HepG2 (cell line): ENCODE data around the gene PTPN2. TPM values are rescaled to one million over a fixed set of nuclear protein-coding genes. Genes with fewer than 3 reads are reported as not detected.

ENCODE experiments used
- ATAC-seq: fragments of 200-7000 bp; cut with Tn5 transposase; 3 replicates; pipeline ENCODE4 v1.9.1; 2020; ENCODE audit warnings: mild to moderate bottlenecking, moderate library complexity
- BruUV-seq: library from RNA; stranded (reverse); fragments of 400-500 nt; replicated peaks from 2 replicates; lab custom pipeline; 2021; lab: Mats Ljungman, UMichigan
- CTCF ChIA-PET: fragments of 300-600 bp; formaldehyde crosslinking; extraction: SDS; loops from one replicate; lab custom pipeline; 2021; ENCODE audit warnings: low total read pairs, inconsistent platforms, low intra/inter-chr PET ratio; lab: Yijun Ruan, JAX
- POLR2A ChIA-PET: fragments of 350-600 bp; sonication (Branson Sonifier 250); formaldehyde crosslinking; loops from one replicate; lab custom pipeline; 2020; ENCODE audit warnings: antibody characterized with exemption, inconsistent platforms; lab: Yijun Ruan, JAX
- DNase-seq: peaks from one replicate; pipeline ENCODE4 v3.0.0-alpha.2; 2015; ENCODE audit warnings: low spot score
- FAIRE-seq: peaks from 3 replicates; lab custom pipeline; 2011; peaks lifted over from hg19 to GRCh38; lab: Jason Lieb, UNC
- H2AFZ ChIP-seq: one replicate; pipeline ENCODE4 v1.6.1; 2011; ENCODE audit warnings: low read length, inconsistent platforms
- H3K27ac ChIP-seq: fragments of 300-600 bp; 3 replicates; pipeline ENCODE4 v1.8.0; 2011; ENCODE audit warnings: mixed run types, mild to moderate bottlenecking, mixed read lengths, low read length, inconsistent platforms; ENCODE audit not compliant: insufficient read depth; ENCODE audit errors: extremely low read length
- H3K27me3 ChIP-seq, 2 experiments: fragments of 200-600 bp in 1 of 2; 2 replicates in 1 of 2; 3 replicates in 1 of 2; pipeline versions ENCODE4 v1.6.0 to v1.8.0; 2011; ENCODE audit warnings: low read length in 2 of 2, mild to moderate bottlenecking in 2 of 2, moderate library complexity in 2 of 2, inconsistent platforms in 1 of 2; ENCODE audit not compliant: insufficient read depth in 2 of 2, control insufficient read depth in 1 of 2
- H3K36me3 ChIP-seq, 2 experiments: fragments of 200-600 bp in 1 of 2; replicated peaks in 1 of 2; 2 replicates in 1 of 2; 3 replicates in 1 of 2; pipeline versions ENCODE4 v1.5.1 to v1.8.0; 2011; ENCODE audit warnings: low read length in 2 of 2, inconsistent platforms in 1 of 2; ENCODE audit not compliant: insufficient read depth in 2 of 2, control insufficient read depth in 1 of 2
- H3K4me1 ChIP-seq: 2 replicates; pipeline ENCODE4 v1.5.1; 2012; ENCODE audit warnings: low read length, inconsistent platforms; ENCODE audit not compliant: insufficient read depth
- H3K4me2 ChIP-seq: 2 replicates; pipeline ENCODE4 v1.6.0; 2011; ENCODE audit warnings: low read depth, low read length, inconsistent platforms
- H3K4me3 ChIP-seq, 3 experiments: fragments of 200-600 bp in 1 of 3; sonication (generic), shearing (Covaris generic) in 1 of 3; replicated peaks in 1 of 3; 2 replicates each; pipeline ENCODE4 v1.5.1; 2011 to 2016; ENCODE audit warnings: low read length in 3 of 3, inconsistent platforms in 2 of 3, low read depth in 2 of 3, mild to moderate bottlenecking in 2 of 3, control low read depth in 1 of 3, mixed read lengths in 1 of 3; ENCODE audit not compliant: insufficient read depth in 1 of 3
- H3K79me2 ChIP-seq: one replicate; pipeline ENCODE4 v1.6.1; 2011; ENCODE audit warnings: low read length, inconsistent platforms; ENCODE audit not compliant: insufficient read depth
- H3K9ac ChIP-seq: 2 replicates; pipeline ENCODE4 v1.6.0; 2011; ENCODE audit warnings: mild to moderate bottlenecking, low read depth, low read length, inconsistent platforms; ENCODE audit not compliant: insufficient read depth
- H3K9me3 ChIP-seq: 2 replicates; pipeline ENCODE4 v1.5.1; 2012; ENCODE audit warnings: mild to moderate bottlenecking, low read length
- H4K20me1 ChIP-seq: 2 replicates; pipeline ENCODE4 v1.6.0; 2011; ENCODE audit warnings: inconsistent platforms, mild to moderate bottlenecking, low read length, moderate library complexity; ENCODE audit not compliant: insufficient read depth
- AGO2 ChIP-seq: fragments of 200-400 bp; formaldehyde crosslinking; optimal IDR thresholded peaks from 2 replicates; pipeline ENCODE3; 2017; ENCODE audit warnings: mild to moderate bottlenecking, low read depth, low read length, moderate library complexity
- CBX5 ChIP-seq: sonication (generic); formaldehyde crosslinking; IDR thresholded peaks from 2 replicates; pipeline ENCODE4 v1.4.0; 2020; ENCODE audit warnings: missing genetic modification reagents, borderline replicate concordance
- DDIT3 ChIP-seq: sonication (generic); formaldehyde crosslinking; IDR thresholded peaks from 2 replicates; pipeline ENCODE4 v1.4.0; 2020; ENCODE audit warnings: mild to moderate bottlenecking, missing genetic modification reagents
- KAT2B ChIP-seq: fragments of 150-350 bp; IDR thresholded peaks from 2 replicates; pipeline ENCODE4 v1.6.1; 2014; ENCODE audit warnings: low read depth, low read length, borderline replicate concordance
- MBNL3 ChIP-seq: fragments of 250-450 bp; sonication (Bioruptor Pico); conservative IDR thresholded peaks from 2 replicates; pipeline ENCODE4 v1.8.0; 2022; ENCODE audit warnings: mild to moderate bottlenecking, inconsistent platforms
- MEIS2 ChIP-seq: sonication (generic); formaldehyde crosslinking; IDR thresholded peaks from 2 replicates; pipeline ENCODE4 v1.9.0; 2021; ENCODE audit warnings: mild to moderate bottlenecking, missing genetic modification reagents
- NFKBIZ ChIP-seq: IDR thresholded peaks from 2 replicates; pipeline ENCODE4 v1.6.1; 2018; ENCODE audit warnings: missing genetic modification reagents, missing compliant biosample characterization
- NR1H2 ChIP-seq: sonication (generic); formaldehyde crosslinking; IDR thresholded peaks from 2 replicates; pipeline ENCODE4 v1.8.1; 2022; ENCODE audit warnings: low read depth, missing genetic modification reagents, borderline replicate concordance
- NR2F6 ChIP-seq, 2 experiments: IDR thresholded peaks; 2 replicates each; pipeline ENCODE4 v1.6.1; 2016; ENCODE audit warnings: antibody characterized with exemption in 1 of 2, mild to moderate bottlenecking in 1 of 2
- ONECUT2 ChIP-seq: sonication (generic); formaldehyde crosslinking; IDR thresholded peaks from 2 replicates; pipeline ENCODE4 v1.4.0; 2020; ENCODE audit warnings: missing genetic modification reagents
- PITX1 ChIP-seq: sonication (generic); formaldehyde crosslinking; IDR thresholded peaks from 2 replicates; pipeline ENCODE4 v1.5.1; 2020; ENCODE audit warnings: mild to moderate bottlenecking, missing genetic modification reagents
- PRMT3 ChIP-seq: sonication (generic); formaldehyde crosslinking; IDR thresholded peaks from 2 replicates; pipeline ENCODE4 v1.8.1; 2022; ENCODE audit warnings: low read depth, mild to moderate bottlenecking, moderate library complexity, missing genetic modification reagents, borderline replicate concordance
- SMAD1 ChIP-seq: sonication (generic); formaldehyde crosslinking; IDR thresholded peaks from 2 replicates; pipeline ENCODE4 v1.4.0; 2020; ENCODE audit warnings: missing genetic modification reagents, low read depth, mild to moderate bottlenecking, borderline replicate concordance
- WIZ ChIP-seq: sonication (generic); formaldehyde crosslinking; IDR thresholded peaks from 2 replicates; pipeline ENCODE4 v1.5.1; 2020; ENCODE audit warnings: mild to moderate bottlenecking, missing genetic modification reagents
- ZMYM2 ChIP-seq: sonication (generic); formaldehyde crosslinking; IDR thresholded peaks from 2 replicates; pipeline ENCODE4 v1.8.0; 2022; ENCODE audit warnings: mild to moderate bottlenecking, missing genetic modification reagents
- ZNF383 ChIP-seq: sonication (generic); formaldehyde crosslinking; IDR thresholded peaks from 2 replicates; pipeline ENCODE4 v1.4.0; 2020; ENCODE audit warnings: missing genetic modification reagents, mild to moderate bottlenecking, borderline replicate concordance
- ZNF563 ChIP-seq: sonication (generic); formaldehyde crosslinking; IDR thresholded peaks from 2 replicates; pipeline ENCODE4 v1.8.0; 2022; ENCODE audit warnings: mild to moderate bottlenecking, moderate library complexity, missing genetic modification reagents
- ZNF577 ChIP-seq: sonication (generic); formaldehyde crosslinking; IDR thresholded peaks from 2 replicates; pipeline ENCODE4 v1.4.0; 2020; ENCODE audit warnings: mild to moderate bottlenecking, low read depth, missing genetic modification reagents, borderline replicate concordance
- WGBS: methylation state at CpG from one replicate; pipeline ENCODE4 v1.1.6; 2017; ENCODE audit warnings: low lambda C conversion rate; 5-methylcytosine and 5-hydroxymethylcytosine counted together
- in situ Hi-C: cut with HindIII; loops from 2 replicates; pipeline ENCODE4 v1.10.0; 2017; ENCODE audit warnings: low pct_unique_long_range_greater_than_20kb; ENCODE audit not compliant: extremely low pct_ligation_motif_present
- intact Hi-C: fragments of 100-400 bp; cut with micrococcal nuclease; formaldehyde crosslinking; loops from one replicate; pipeline ENCODE4 v1.10.0; 2022; ENCODE audit not compliant: unreplicated experiment
- polyA plus RNA-seq, 8 experiments: library from polyadenylated mRNA; depleted of rRNA in 3 of 8; stranded (reverse) in 7 of 8; unstranded in 1 of 8; fragments of >200 nt; fragmentation: Illumina TruSeq in 4 of 8; extraction: Trizol in 4 of 8; gene quantifications; 2 replicates each; pipeline versions ENCODE4 v1.2.1 to v1.2.3, GENCODE V29; 2011 to 2016; ENCODE audit warnings: low read depth in 4 of 8, missing spikeins in 1 of 8, mixed read lengths in 1 of 8; ENCODE audit not compliant: insufficient read depth in 1 of 8
- total RNA-seq, 5 experiments: library from RNA; depleted of rRNA; stranded (reverse); fragments of >200 nt; fragmentation: Illumina TruSeq; extraction: Trizol; gene quantifications; 2 replicates each; pipeline ENCODE4 v1.2.3, GENCODE V29; 2016; ENCODE audit warnings: low read depth in 1 of 5
- TF ChIP-seq, protein P1 (sequence below): sonication (generic); formaldehyde crosslinking; IDR thresholded peaks from 2 replicates; pipeline ENCODE4 v1.4.0; 2020; ENCODE audit warnings: missing genetic modification reagents
- TF ChIP-seq, protein P2 (sequence below): sonication (generic); formaldehyde crosslinking; IDR thresholded peaks from 2 replicates; pipeline ENCODE4 v1.5.1; 2020; ENCODE audit warnings: missing genetic modification reagents, mild to moderate bottlenecking, borderline replicate concordance

PTPN2 gene
- total and polyA plus RNA-seq, 2 of the 13 experiments (the other 11 are each of a cell fraction or from before 2014, with no cell fraction given), result 24.9 to 41.5 TPM

- TF ChIP-seq, protein P1, sequence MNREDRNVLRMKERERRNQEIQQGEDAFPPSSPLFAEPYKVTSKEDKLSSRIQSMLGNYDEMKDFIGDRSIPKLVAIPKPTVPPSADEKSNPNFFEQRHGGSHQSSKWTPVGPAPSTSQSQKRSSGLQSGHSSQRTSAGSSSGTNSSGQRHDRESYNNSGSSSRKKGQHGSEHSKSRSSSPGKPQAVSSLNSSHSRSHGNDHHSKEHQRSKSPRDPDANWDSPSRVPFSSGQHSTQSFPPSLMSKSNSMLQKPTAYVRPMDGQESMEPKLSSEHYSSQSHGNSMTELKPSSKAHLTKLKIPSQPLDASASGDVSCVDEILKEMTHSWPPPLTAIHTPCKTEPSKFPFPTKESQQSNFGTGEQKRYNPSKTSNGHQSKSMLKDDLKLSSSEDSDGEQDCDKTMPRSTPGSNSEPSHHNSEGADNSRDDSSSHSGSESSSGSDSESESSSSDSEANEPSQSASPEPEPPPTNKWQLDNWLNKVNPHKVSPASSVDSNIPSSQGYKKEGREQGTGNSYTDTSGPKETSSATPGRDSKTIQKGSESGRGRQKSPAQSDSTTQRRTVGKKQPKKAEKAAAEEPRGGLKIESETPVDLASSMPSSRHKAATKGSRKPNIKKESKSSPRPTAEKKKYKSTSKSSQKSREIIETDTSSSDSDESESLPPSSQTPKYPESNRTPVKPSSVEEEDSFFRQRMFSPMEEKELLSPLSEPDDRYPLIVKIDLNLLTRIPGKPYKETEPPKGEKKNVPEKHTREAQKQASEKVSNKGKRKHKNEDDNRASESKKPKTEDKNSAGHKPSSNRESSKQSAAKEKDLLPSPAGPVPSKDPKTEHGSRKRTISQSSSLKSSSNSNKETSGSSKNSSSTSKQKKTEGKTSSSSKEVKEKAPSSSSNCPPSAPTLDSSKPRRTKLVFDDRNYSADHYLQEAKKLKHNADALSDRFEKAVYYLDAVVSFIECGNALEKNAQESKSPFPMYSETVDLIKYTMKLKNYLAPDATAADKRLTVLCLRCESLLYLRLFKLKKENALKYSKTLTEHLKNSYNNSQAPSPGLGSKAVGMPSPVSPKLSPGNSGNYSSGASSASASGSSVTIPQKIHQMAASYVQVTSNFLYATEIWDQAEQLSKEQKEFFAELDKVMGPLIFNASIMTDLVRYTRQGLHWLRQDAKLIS (CRISPR knock-in tag), result no peak
- TF ChIP-seq KAT2B (no peak), WIZ (no peak), ZMYM2 (CRISPR knock-in tag) (no peak), AGO2 (no peak)
These were observed 35.6 kb downstream of the PTPN2 start (continued) for GRCh38 chr18:12848405-12848804.

DNA sequence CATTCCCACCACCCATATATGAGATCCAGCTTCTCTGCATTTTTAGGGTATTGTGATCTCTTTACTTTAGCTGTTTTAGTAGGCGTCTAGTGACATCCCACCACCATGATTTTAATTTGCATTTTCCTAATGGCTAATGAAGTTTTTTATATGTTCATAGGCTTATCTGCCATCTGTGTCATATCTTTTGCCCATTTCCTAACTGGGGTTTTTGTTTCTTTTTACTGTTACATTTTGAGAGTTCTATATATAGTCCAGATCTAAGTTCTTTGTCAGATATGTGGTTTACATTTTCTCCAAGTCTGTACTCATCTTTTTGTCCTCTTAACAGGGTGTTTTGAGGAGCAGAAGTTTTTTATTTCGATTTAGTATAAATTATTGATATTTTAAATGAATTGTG lies 39.6 kb downstream of the PTPN2 start:
- Histone ChIP-seq H3K79me2 (peaks cover 11% of the 10 kb centered on the region), H3K36me3 (peaks cover 5 to 6% of the 10 kb centered on the region in 2 experiments; a peak in 2 of 5 replicates), H3K4me1 (peaks cover 2% of the 10 kb centered on the region), H3K4me2 (no peak overlapping the region), H3K4me3 (no peak overlapping the region), H3K9ac (no peak overlapping the region), H2AFZ (no peak overlapping the region), H3K9me3 (no peaks in the 10 kb centered on the region), H3K27me3 (no peaks in the 10 kb centered on the region), H3K27ac (no peak overlapping the region), H4K20me1 (no peaks in the 10 kb centered on the region)
- intact Hi-C loops (no loop called here), in situ Hi-C loops (no loop called here)
- BruUV-seq, result no TSS peak
- FAIRE-seq (no peak), DNase-seq (no peak), ATAC-seq (no peak)
- POLR2A ChIA-PET, result interaction anchor here (1.4 kb wide), 1 partner anchor 39 kb away, joined by 4 read pairs; no protein-coding TSS in a partner anchor
- CTCF ChIA-PET, result no interaction called here
- WGBS, result 88% methylated on average over 2 of the region's 2 CpGs
- TF ChIP-seq ZNF383 (no peak), MEIS2 (CRISPR knock-in tag) (no peak), ZNF577 (CRISPR knock-in tag) (no peak), PRMT3 (no peak), ONECUT2 (CRISPR knock-in tag) (no peak), DDIT3 (CRISPR knock-in tag) (no peak), NR2F6 (IDR thresholded peaks at IDR 0.05) (no peak), NR2F6 (CRISPR knock-in tag; IDR thresholded peaks at IDR 0.05) (no peak), NFKBIZ (CRISPR knock-in tag) (no peak), NR1H2 (no peak), MBNL3 (CRISPR knock-in tag) (no peak), ZNF563 (CRISPR knock-in tag) (no peak), SMAD1 (CRISPR knock-in tag) (no peak), CBX5 (no peak), PITX1 (CRISPR knock-in tag) (no peak)
- TF ChIP-seq, protein P2, sequence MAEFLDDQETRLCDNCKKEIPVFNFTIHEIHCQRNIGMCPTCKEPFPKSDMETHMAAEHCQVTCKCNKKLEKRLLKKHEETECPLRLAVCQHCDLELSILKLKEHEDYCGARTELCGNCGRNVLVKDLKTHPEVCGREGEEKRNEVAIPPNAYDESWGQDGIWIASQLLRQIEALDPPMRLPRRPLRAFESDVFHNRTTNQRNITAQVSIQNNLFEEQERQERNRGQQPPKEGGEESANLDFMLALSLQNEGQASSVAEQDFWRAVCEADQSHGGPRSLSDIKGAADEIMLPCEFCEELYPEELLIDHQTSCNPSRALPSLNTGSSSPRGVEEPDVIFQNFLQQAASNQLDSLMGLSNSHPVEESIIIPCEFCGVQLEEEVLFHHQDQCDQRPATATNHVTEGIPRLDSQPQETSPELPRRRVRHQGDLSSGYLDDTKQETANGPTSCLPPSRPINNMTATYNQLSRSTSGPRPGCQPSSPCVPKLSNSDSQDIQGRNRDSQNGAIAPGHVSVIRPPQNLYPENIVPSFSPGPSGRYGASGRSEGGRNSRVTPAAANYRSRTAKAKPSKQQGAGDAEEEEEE (CRISPR knock-in tag), result no peak
